NCI-H69 (cell line): ENCODE results near the gene TUG1.

Source experiments
- DNase-seq: peaks from one replicate; lab custom pipeline; 2025; lab: John Stamatoyannopoulos, UW

The TUG1 gene

GRCh38 chr22:31001124-31001770, 32.2 kb downstream of the TUG1 start:
- DNase-seq, result no peak

- DNase-seq, result no peak
Measured at GRCh38 chr22:31005535-31005934, 36.5 kb downstream of the TUG1 start.

- no peak for DNase-seq
Measured at GRCh38 chr22:31019191-31019930, 50.3 kb downstream of the TUG1 start.

GRCh38 chr22:31020334-31020733, 51.3 kb downstream of the TUG1 start:
- DNase-seq, result no peak

GRCh38 chr22:31022516-31022915, 53.5 kb downstream of the TUG1 start:
- no peak for DNase-seq
